Glomerular endothelial cell (primary cell): ENCODE results near the gene RAP1GAP2. TPM values are rescaled to one million over a fixed set of nuclear protein-coding genes. Genes with fewer than 3 reads are reported as not detected.
"Not testable (repeated sequence)": the region's sequence is repeated elsewhere in the genome, so short reads cannot be mapped to it uniquely, and the experiment has no call there.

Source experiments
- DNase-seq: peaks from one replicate; pipeline ENCODE4 v3.0.0-alpha.2; 2011; ENCODE audit warnings: low read depth, low spot score; ENCODE audit errors: extremely low read depth
- total RNA-seq: library from RNA; depleted of rRNA; stranded (reverse); fragments of >200 nt; gene quantifications from 2 replicates; pipeline ENCODE4 v1.2.3, GENCODE V29; 2015

Gene RAP1GAP2
- total RNA-seq, 1 donor from 2014 or later: 5.1 TPM

DNA sequence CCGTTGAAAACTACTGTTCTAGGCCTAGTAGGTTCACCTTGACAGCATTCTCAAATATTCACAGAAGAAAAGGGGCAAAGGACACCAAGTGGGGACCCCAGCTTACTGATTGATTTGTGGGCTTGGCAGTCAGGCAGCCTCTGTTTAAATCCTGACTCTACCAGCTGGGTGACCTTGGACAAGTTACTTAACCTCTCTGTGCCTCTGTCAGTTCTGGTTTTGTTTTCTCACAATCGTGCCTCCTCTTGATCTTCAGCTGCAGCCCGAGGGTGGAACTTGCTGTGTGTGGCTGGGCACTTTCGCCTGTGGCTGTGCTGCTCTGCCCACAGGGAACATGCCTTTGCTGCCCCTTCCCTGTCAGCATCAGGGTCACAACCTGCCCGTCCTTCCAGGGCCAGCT, 17.8 kb downstream of the RAP1GAP2 start:
- DNase-seq: no peak

DNA sequence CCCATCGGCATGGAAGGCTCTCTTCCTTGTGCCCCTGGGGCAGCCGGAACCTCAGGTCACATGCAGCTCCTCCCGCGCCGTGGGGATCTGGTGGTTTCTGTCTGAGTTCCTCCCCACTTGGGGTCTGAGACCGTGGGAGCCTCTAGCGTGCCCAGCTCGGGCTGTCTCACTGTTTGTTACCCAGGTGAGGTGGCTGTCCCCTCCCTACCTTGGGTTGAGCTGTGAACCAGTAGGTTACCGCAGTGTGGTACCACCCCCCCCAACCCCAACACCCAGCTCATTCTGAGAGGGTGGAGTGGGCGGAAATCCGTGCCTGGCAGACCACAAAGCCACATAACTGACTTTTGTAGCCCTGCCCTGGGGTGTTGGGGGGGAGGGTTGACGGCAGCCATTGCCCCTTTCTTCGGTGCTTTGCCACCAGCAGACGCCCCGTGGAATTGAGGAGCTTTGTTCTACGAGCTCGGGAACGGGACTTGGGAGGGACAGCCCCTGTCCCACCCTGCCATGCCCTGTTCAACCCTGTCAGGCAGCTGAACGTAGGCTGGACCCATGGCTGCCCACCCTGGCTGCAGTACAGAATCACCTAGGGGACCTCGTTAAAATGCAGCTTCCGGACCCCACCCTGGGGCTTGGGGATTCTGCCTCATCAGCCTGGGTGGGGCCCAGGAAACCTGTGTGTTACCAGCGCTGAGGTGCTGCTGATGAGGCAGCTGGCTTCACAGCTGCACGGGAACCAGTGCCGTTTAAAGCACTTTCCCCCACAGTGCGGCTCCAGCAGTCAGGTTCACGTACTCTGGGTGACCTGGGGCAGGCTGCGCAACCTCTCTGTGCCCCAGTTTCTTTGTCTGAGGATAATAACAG, 18.5 kb downstream of the RAP1GAP2 start:
- DNase-seq: no peak

DNA sequence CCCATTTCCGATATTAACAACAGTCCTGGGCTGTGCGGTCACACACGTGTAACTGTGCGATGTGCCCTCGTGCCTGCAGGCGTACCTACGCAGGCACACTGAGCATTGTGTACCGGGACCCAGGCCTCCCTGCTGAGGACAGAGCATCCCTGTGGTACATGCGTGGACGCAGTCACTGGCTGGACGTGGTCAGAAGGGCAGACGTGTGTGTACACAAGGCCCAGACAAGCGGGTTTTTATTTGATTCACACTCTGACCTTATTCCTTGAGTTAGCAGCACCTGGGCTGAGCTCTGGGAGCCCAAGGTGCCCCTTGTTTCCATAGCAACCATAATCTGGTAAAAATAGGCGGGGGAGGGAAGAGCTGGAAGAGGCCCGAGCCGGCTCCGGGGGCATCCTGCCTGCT, 19.5 kb downstream of the RAP1GAP2 start:
- no peak for DNase-seq

DNA sequence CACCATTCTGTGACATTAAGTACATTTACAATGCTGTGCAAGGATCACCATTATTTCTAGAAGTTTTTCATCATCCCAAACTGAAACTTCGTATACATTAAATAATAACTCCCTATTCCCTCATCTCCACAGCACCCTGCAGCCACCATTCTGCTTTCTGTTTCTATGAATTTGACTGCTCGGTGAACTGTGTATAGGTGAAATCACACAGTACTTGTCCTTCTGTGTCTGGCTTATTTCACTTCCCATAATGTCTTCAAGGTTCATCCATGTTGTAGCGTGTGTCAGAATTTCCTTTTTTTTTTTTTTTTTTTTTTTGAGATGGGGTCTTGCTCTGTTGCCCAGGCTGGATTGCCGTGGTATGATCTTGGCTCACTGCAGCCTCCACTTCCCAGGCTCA, 20.4 kb downstream of the RAP1GAP2 start:
- no peak for DNase-seq

DNA sequence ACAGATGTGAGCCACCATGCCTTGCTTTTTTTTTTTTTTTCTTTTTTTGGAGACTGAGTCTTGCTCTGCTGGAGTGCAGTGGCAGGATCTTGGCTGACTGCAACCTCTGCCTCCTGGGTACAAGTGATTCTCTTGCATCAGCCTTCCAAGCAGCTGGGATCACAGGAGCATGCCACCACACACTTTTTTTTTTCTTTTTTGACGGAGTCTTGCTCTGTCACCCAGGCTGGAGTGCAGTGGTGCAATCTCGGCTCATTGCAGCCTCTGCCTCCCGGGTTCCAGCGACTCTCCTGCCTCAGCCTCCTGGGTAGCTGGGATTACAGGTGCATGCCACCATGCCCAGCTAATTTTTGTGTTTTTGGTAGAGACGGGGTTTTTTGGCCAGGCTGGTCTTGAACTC, 23.1 kb downstream of the RAP1GAP2 start:
- DNase-seq: not testable (repeated sequence)

- no peak for DNase-seq
These were observed 23.8 kb downstream of the RAP1GAP2 start for GRCh38 chr17:2819921-2820501.

DNA sequence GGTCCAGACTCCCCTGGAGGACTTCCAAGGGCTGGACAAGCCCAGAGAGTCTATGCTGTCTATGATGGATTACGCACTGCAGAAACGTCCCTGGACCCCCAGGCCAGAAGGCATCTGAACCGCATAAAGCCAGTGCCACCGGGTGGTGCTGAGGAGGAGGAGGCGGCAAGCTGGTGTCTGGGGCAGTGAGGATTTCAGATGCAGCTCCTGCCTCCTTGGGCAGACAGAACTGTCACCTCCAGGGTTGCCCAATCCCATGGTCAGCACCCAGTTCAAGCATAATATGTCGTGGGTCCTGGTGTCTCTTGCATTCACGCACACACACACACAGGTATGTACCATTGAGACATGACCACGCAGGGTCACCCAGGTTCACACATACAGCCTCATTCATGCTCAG, 25.6 kb downstream of the RAP1GAP2 start:
- no peak for DNase-seq

GRCh38 chr17:2822358-2822757, 26.1 kb downstream of the RAP1GAP2 start:
- DNase-seq: no peak

GRCh38 chr17:2825253-2825970, 29.2 kb downstream of the RAP1GAP2 start:
- DNase-seq: no peak

DNA sequence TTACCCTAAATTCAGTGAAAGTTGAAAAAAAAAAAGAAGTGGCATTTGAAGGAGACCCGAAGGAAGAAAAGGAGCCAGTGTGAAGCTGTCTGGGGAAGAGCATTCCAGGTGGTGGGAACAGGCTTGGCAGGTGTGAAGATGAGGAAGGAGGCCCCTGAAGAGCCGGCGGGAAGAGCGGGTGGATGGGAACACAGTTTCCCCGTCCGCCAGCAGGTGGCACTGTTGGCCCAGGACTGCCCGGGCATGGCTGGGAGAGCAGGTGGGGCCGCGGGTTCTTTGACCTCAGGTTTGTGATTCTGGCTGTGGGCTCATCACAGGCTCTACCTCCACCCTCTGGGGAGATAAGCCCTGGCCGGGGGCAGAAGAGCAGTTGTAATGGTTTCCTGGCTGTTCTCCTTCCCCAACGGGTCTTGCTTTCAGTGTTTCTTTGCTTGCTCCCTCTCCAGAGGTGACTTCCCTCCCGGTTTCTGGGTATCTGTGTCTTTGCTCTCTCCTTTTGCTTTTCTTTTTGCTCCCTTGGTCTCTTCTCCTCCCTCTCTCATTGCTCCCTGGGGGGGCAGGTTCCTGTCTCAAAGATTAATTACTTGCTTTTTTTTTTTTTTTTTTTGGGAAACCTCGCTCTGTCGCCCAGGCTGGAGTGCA, 32.3 kb downstream of the RAP1GAP2 start:
- DNase-seq: no peak

DNA sequence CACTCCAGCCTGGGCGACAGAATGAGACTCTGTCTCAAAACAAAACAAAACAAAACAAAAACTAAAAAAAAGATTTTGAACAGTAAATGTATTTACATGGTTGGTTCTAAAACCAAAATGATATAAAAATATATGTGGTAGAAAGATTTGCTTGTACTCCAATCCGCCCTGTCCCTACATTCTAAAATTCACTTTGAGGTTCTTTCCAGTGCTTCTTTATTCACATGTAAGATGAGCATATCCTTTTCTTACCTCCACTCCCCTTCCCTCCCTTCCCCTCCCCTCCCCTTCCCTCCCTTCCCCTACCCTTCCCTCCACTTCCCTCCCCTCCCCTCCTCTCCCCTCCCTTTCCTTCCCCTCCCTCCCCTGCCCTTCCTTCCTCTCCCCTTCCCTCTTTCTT, 34.4 kb downstream of the RAP1GAP2 start:
- DNase-seq: no peak

DNA sequence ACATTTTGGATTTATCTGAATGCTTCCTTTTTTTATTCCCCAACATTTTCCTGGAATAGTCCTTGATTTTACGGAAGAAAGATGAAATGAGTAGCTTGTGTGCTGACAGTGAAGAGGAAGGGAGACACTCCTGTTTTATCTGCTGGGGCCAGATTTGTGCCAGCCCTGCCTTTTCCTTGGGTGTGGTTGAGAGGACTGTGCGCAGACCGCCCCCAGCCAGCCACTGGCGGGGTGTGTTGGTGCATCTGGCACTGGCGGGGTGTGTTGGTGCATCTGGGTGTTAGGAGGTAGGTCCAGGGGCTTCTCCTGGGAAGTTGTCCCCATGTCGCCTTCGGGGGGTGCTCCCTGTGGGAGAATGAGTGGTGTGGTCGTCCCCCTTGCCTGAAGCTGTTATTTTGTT, 39.5 kb downstream of the RAP1GAP2 start:
- DNase-seq: no peak

- no peak for DNase-seq
These were observed 40.9 kb downstream of the RAP1GAP2 start for GRCh38 chr17:2837147-2837561.

DNA sequence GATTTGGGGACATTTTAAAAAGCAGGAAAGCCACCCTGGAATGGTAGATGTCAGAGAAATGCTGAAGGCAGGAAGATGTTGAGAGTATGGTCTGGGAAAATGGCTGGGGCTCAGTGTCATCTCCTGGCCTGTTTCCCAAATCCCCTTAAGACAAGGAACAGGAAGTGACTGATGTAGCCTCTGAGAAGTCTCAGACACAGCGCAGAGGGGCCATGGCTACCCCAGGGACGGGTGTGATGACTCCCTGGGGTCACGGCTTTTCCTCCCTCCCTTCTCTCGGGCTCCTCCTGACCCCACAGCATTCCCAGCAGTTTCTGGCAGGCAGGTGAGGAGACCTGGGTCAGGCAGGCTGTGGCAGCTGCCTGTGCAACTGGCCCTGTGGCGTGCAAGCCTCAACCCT, 45.4 kb downstream of the RAP1GAP2 start:
- no peak for DNase-seq

GRCh38 chr17:2842464-2842863, 46.2 kb downstream of the RAP1GAP2 start:
- DNase-seq: no peak

- DNase-seq: no peak
These were observed 48.2 kb downstream of the RAP1GAP2 start for GRCh38 chr17:2844416-2844815.

- DNase-seq: no peak
These were observed 51.4 kb downstream of the RAP1GAP2 start for GRCh38 chr17:2847381-2848333.

- no peak for DNase-seq
These were observed 53.1 kb downstream of the RAP1GAP2 start for GRCh38 chr17:2849327-2849670.

DNA sequence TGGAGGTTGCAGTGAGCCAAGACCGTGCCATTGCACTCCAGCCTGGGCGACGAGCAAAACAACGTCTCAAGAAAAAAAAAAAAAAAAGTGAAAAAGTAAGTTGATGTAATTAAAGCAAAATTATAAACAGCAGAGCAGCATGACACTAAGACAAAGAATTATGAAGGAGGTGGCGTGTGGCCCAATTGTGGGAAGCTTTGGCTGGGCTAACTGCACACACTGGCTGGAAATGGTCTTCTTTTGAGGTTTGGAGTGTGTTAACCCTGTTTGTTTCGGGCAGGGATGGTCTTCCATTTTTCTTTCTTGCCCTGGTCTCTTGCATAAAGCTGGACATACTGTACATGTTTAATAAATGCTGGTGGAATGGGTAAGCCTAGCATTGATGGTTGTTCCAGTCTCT, 54.8 kb downstream of the RAP1GAP2 start:
- no peak for DNase-seq

- no peak for DNase-seq
These were observed 55.4 kb downstream of the RAP1GAP2 start for GRCh38 chr17:2851615-2852014.
